ENCODE results near the gene SERINC3. TPM values are rescaled to one million over a fixed set of nuclear protein-coding genes. Genes with fewer than 3 reads are reported as not detected.

The SERINC3 gene
- total and polyA plus RNA-seq, 2 of the 13 experiments (the other 11 are each of a cell fraction or from before 2014, with no cell fraction given), result 82.0 to 226 TPM

DNA sequence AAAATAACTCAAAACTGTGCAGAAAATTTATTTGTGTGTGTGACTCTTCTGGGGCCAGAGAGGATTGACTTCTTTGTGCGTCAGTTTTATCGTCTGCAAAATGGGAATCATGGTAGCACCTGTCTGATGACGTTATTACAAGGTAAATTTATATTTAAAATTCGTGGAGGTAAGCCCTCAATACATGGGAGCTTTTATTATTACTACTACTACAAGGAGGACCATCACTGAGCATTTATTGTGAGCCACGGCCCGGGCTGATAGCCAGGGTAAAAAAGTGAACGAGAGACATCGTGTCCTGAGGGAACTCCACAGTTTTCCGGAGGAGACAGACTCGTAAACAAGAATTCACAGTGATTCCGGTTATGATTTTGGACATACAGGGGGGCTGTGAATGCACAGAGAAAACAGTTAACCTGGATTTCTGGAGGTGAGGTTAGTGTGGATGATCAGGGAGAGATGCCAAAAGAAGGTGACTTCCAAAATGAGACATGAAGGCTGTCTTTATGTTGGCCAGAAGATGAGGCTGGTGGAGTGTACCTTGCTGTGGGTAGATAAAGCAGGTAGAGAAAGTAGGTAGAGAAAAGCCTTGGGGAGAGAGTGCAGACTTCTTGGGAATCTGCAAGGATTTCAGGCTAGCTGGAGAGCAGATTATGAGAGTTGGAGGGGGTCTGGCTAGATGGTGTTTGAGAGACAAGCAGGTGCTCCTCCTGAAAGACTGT, 10.6 kb upstream of the SERINC3 start (continued):
- TF ChIP-seq, protein P1, sequence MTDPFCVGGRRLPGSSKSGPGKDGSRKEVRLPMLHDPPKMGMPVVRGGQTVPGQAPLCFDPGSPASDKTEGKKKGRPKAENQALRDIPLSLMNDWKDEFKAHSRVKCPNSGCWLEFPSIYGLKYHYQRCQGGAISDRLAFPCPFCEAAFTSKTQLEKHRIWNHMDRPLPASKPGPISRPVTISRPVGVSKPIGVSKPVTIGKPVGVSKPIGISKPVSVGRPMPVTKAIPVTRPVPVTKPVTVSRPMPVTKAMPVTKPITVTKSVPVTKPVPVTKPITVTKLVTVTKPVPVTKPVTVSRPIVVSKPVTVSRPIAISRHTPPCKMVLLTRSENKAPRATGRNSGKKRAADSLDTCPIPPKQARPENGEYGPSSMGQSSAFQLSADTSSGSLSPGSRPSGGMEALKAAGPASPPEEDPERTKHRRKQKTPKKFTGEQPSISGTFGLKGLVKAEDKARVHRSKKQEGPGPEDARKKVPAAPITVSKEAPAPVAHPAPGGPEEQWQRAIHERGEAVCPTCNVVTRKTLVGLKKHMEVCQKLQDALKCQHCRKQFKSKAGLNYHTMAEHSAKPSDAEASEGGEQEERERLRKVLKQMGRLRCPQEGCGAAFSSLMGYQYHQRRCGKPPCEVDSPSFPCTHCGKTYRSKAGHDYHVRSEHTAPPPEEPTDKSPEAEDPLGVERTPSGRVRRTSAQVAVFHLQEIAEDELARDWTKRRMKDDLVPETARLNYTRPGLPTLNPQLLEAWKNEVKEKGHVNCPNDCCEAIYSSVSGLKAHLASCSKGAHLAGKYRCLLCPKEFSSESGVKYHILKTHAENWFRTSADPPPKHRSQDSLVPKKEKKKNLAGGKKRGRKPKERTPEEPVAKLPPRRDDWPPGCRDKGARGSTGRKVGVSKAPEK (CRISPR knock-in tag; IDR thresholded peaks at IDR 0.05; ENCODE audit: borderline replicate concordance), result no peak
- TF ChIP-seq SPEN (CRISPR knock-in tag; IDR thresholded peaks at IDR 0.05; ENCODE audit: low read depth) (no peak), ZNF720 (CRISPR knock-in tag; IDR thresholded peaks at IDR 0.05) (no peak), ZFP1 (CRISPR knock-in tag; IDR thresholded peaks at IDR 0.05) (no peak), TBX2 (CRISPR knock-in tag; IDR thresholded peaks at IDR 0.05; ENCODE audit: borderline replicate concordance) (no peak), YEATS4 (CRISPR knock-in tag; IDR thresholded peaks at IDR 0.05; ENCODE audit: borderline replicate concordance) (no peak), PCBP1 (IDR thresholded peaks at IDR 0.05; ENCODE audit: borderline replicate concordance, low read depth, low read length) (no peak), ZNF572 (CRISPR knock-in tag; IDR thresholded peaks at IDR 0.05) (no peak), CENPX (CRISPR knock-in tag; IDR thresholded peaks at IDR 0.05) (no peak), ZFX (CRISPR knock-in tag; IDR thresholded peaks at IDR 0.05; ENCODE audit: low read depth) (no peak), TARDBP (CRISPR knock-in tag; IDR thresholded peaks at IDR 0.05) (no peak)
- TF ChIP-seq, protein P2, sequence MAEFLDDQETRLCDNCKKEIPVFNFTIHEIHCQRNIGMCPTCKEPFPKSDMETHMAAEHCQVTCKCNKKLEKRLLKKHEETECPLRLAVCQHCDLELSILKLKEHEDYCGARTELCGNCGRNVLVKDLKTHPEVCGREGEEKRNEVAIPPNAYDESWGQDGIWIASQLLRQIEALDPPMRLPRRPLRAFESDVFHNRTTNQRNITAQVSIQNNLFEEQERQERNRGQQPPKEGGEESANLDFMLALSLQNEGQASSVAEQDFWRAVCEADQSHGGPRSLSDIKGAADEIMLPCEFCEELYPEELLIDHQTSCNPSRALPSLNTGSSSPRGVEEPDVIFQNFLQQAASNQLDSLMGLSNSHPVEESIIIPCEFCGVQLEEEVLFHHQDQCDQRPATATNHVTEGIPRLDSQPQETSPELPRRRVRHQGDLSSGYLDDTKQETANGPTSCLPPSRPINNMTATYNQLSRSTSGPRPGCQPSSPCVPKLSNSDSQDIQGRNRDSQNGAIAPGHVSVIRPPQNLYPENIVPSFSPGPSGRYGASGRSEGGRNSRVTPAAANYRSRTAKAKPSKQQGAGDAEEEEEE (CRISPR knock-in tag; IDR thresholded peaks at IDR 0.05; ENCODE audit: borderline replicate concordance), result no peak
- TF ChIP-seq, protein P3, sequence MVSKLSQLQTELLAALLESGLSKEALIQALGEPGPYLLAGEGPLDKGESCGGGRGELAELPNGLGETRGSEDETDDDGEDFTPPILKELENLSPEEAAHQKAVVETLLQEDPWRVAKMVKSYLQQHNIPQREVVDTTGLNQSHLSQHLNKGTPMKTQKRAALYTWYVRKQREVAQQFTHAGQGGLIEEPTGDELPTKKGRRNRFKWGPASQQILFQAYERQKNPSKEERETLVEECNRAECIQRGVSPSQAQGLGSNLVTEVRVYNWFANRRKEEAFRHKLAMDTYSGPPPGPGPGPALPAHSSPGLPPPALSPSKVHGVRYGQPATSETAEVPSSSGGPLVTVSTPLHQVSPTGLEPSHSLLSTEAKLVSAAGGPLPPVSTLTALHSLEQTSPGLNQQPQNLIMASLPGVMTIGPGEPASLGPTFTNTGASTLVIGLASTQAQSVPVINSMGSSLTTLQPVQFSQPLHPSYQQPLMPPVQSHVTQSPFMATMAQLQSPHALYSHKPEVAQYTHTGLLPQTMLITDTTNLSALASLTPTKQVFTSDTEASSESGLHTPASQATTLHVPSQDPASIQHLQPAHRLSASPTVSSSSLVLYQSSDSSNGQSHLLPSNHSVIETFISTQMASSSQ (IDR thresholded peaks at IDR 0.05; ENCODE audit: low read depth), result no peak
- TF ChIP-seq, protein P3 (CRISPR knock-in tag; IDR thresholded peaks at IDR 0.05; ENCODE audit: borderline replicate concordance), result no peak
- TF ChIP-seq, protein P4, sequence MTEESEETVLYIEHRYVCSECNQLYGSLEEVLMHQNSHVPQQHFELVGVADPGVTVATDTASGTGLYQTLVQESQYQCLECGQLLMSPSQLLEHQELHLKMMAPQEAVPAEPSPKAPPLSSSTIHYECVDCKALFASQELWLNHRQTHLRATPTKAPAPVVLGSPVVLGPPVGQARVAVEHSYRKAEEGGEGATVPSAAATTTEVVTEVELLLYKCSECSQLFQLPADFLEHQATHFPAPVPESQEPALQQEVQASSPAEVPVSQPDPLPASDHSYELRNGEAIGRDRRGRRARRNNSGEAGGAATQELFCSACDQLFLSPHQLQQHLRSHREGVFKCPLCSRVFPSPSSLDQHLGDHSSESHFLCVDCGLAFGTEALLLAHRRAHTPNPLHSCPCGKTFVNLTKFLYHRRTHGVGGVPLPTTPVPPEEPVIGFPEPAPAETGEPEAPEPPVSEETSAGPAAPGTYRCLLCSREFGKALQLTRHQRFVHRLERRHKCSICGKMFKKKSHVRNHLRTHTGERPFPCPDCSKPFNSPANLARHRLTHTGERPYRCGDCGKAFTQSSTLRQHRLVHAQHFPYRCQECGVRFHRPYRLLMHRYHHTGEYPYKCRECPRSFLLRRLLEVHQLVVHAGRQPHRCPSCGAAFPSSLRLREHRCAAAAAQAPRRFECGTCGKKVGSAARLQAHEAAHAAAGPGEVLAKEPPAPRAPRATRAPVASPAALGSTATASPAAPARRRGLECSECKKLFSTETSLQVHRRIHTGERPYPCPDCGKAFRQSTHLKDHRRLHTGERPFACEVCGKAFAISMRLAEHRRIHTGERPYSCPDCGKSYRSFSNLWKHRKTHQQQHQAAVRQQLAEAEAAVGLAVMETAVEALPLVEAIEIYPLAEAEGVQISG (CRISPR knock-in tag; IDR thresholded peaks at IDR 0.05), result no peak
- TF ChIP-seq, protein P5, sequence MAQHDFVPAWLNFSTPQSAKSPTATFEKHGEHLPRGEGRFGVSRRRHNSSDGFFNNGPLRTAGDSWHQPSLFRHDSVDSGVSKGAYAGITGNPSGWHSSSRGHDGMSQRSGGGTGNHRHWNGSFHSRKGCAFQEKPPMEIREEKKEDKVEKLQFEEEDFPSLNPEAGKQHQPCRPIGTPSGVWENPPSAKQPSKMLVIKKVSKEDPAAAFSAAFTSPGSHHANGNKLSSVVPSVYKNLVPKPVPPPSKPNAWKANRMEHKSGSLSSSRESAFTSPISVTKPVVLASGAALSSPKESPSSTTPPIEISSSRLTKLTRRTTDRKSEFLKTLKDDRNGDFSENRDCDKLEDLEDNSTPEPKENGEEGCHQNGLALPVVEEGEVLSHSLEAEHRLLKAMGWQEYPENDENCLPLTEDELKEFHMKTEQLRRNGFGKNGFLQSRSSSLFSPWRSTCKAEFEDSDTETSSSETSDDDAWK (CRISPR knock-in tag; IDR thresholded peaks at IDR 0.05), result no peak
